SK-N-SH (cell line): ENCODE data around the gene PTPN14. TPM values are rescaled to one million over a fixed set of nuclear protein-coding genes. Genes with fewer than 3 reads are reported as not detected.
A peak's percentile ranks its signal among the peaks of the same experiment; 100 is the strongest.

ENCODE experiments used
- CTCF ChIA-PET: fragments of 300-600, 350-600 bp; formaldehyde crosslinking; extraction: SDS; loops from one replicate; lab custom pipeline; 2021; lab: Yijun Ruan, JAX
- POLR2A ChIA-PET: fragments of 350-600 bp; sonication (Branson Sonifier 250); formaldehyde crosslinking; extraction: SDS; loops from one replicate; lab custom pipeline; 2020; ENCODE audit warnings: antibody characterized with exemption, inconsistent platforms; lab: Yijun Ruan, JAX
- DNase-seq: peaks from one replicate; pipeline ENCODE4 v3.0.0; 2012
- H2AFZ ChIP-seq: fragments of 200-600 bp; sonication (generic); 2 replicates; pipeline ENCODE4 v1.8.1; 2016; ENCODE audit warnings: antibody characterized with exemption, mild to moderate bottlenecking, low read depth
- H3F3A ChIP-seq: fragments of 200-600 bp; sonication (generic); replicated peaks from 2 replicates; pipeline ENCODE3; 2016; ENCODE audit warnings: antibody characterized with exemption, mild to moderate bottlenecking; ENCODE audit not compliant: insufficient read depth
- H3K27ac ChIP-seq, 2 experiments: fragments of 200-500 bp in 1 of 2; fragments of 200-600 bp in 1 of 2; sonication (Bioruptor generic) in 1 of 2; sonication (generic), shearing (Covaris generic) in 1 of 2; 2 replicates each; pipeline versions ENCODE4 v1.5.1 to v1.6.1; 2014 to 2016; ENCODE audit warnings: low read depth in 2 of 2, inconsistent platforms in 1 of 2, low read length in 1 of 2, mild to moderate bottlenecking in 1 of 2, mixed read lengths in 1 of 2
- H3K27me3 ChIP-seq: fragments of 200-600 bp; sonication (generic), shearing (Covaris generic); 2 replicates; pipeline ENCODE4 v1.6.1; 2016; ENCODE audit warnings: mixed run types; ENCODE audit not compliant: insufficient read depth
- H3K36me3 ChIP-seq, 2 experiments: fragments of 200-500 bp in 1 of 2; fragments of 200-600 bp in 1 of 2; sonication (Bioruptor generic) in 1 of 2; sonication (generic) in 1 of 2; replicated peaks in 1 of 2; 2 replicates each; pipeline versions ENCODE3 to v1.5.1; 2014 to 2016; ENCODE audit warnings: low read length in 1 of 2, mild to moderate bottlenecking in 1 of 2; ENCODE audit not compliant: insufficient read depth in 2 of 2, control insufficient read depth in 1 of 2
- H3K4me1 ChIP-seq, 2 experiments: fragments of 200-500 bp in 1 of 2; fragments of 200-600 bp in 1 of 2; sonication (Bioruptor generic) in 1 of 2; sonication (generic), shearing (Covaris generic) in 1 of 2; 2 replicates each; pipeline versions ENCODE4 v1.5.1 to v1.6.1; 2014 to 2016; ENCODE audit warnings: low read depth in 1 of 2, low read length in 1 of 2, mixed run types in 1 of 2; ENCODE audit not compliant: insufficient read depth in 2 of 2, control insufficient read depth in 1 of 2
- H3K4me2 ChIP-seq: fragments of 200-600 bp; sonication (generic), shearing (Covaris generic); 2 replicates; pipeline ENCODE4 v1.6.1; 2017; ENCODE audit warnings: mixed run types
- H3K4me3 ChIP-seq, 2 experiments: fragments of 200-500 bp in 1 of 2; fragments of 200-600 bp in 1 of 2; sonication (Bioruptor generic) in 1 of 2; sonication (generic), shearing (Covaris generic) in 1 of 2; 2 replicates each; pipeline versions ENCODE4 v1.5.1 to v1.8.1; 2014 to 2016; ENCODE audit warnings: low read depth in 2 of 2, inconsistent platforms in 1 of 2, low read length in 1 of 2, mild to moderate bottlenecking in 1 of 2, mixed read lengths in 1 of 2, moderate library complexity in 1 of 2
- H3K79me2 ChIP-seq: fragments of 200-600 bp; sonication (generic); 2 replicates; pipeline ENCODE4 v1.8.1; 2017; ENCODE audit warnings: mild to moderate bottlenecking; ENCODE audit not compliant: insufficient read depth
- H3K9ac ChIP-seq: fragments of 200-600 bp; sonication (generic); 2 replicates; pipeline ENCODE4 v1.6.1; 2017; ENCODE audit warnings: mixed run types
- H3K9me2 ChIP-seq: fragments of 200-600 bp; sonication (generic); 2 replicates; pipeline ENCODE4 v1.6.1; 2017; ENCODE audit warnings: mixed run types
- H3K9me3 ChIP-seq: fragments of 200-600 bp; sonication (generic); 2 replicates; pipeline ENCODE4 v1.6.1; 2017; ENCODE audit warnings: mixed run types, mild to moderate bottlenecking, moderate library complexity
- H4K20me1 ChIP-seq: fragments of 200-600 bp; sonication (generic); 2 replicates; pipeline ENCODE4 v1.6.1; 2017; ENCODE audit warnings: mild to moderate bottlenecking, mixed run types; ENCODE audit not compliant: insufficient read depth
- ELF1 ChIP-seq: IDR thresholded peaks from 2 replicates; pipeline ENCODE4 v1.4.0; 2012
- EP300 ChIP-seq, 2 experiments: IDR thresholded peaks; 2 replicates each; pipeline versions ENCODE4 v1.4.0 to v1.6.1; 2012; ENCODE audit warnings: borderline replicate concordance in 1 of 2, low read depth in 1 of 2, low read length in 1 of 2
- FOSL2 ChIP-seq: IDR thresholded peaks from 2 replicates; pipeline ENCODE4 v1.4.0; 2012; ENCODE audit warnings: low read depth, mild to moderate bottlenecking, moderate library complexity, borderline replicate concordance
- FOXJ3 ChIP-seq: sonication (generic); formaldehyde crosslinking; IDR thresholded peaks from 2 replicates; pipeline ENCODE4 v1.5.1; 2020; ENCODE audit warnings: mild to moderate bottlenecking, missing genetic modification reagents
- GATA2 ChIP-seq: sonication (generic); formaldehyde crosslinking; IDR thresholded peaks from 2 replicates; pipeline ENCODE4 v1.5.0; 2020; ENCODE audit warnings: mild to moderate bottlenecking, missing genetic modification reagents
- MAX ChIP-seq: IDR thresholded peaks from 2 replicates; pipeline ENCODE4 v1.4.0; 2012; ENCODE audit warnings: low read depth
- MXI1 ChIP-seq: IDR thresholded peaks from 2 replicates; pipeline ENCODE4 v1.6.1; 2012; ENCODE audit warnings: mild to moderate bottlenecking, low read depth, low read length, improper control_type of control experiment
- NFIC ChIP-seq: IDR thresholded peaks from 2 replicates; pipeline ENCODE4 v1.4.0; 2012; ENCODE audit warnings: borderline replicate concordance
- NRF1 ChIP-seq: IDR thresholded peaks from 2 replicates; pipeline ENCODE4 v1.6.1; 2012; ENCODE audit warnings: low read depth, mild to moderate bottlenecking, low read length
- RAD21 ChIP-seq: IDR thresholded peaks from 2 replicates; pipeline ENCODE4 v1.6.1; 2012; ENCODE audit warnings: mild to moderate bottlenecking, low read length
- RCOR1 ChIP-seq: fragments of 150-350 bp; IDR thresholded peaks from 2 replicates; pipeline ENCODE4 v1.6.1; 2017; ENCODE audit warnings: antibody characterized with exemption, low read length
- RFX5 ChIP-seq: IDR thresholded peaks from 2 replicates; pipeline ENCODE4 v1.6.1; 2012; ENCODE audit warnings: mild to moderate bottlenecking, improper control_type of control experiment, low read length
- SIN3A ChIP-seq: IDR thresholded peaks from 2 replicates; pipeline ENCODE4 v1.6.1; 2012; ENCODE audit warnings: low read depth, mild to moderate bottlenecking, low read length, moderate library complexity, borderline replicate concordance
- SMC3 ChIP-seq: IDR thresholded peaks from 2 replicates; pipeline ENCODE4 v1.6.1; 2012; ENCODE audit warnings: low read depth, low read length, improper control_type of control experiment
- TAF1 ChIP-seq: IDR thresholded peaks from 2 replicates; pipeline ENCODE4 v1.6.1; 2012; ENCODE audit warnings: low read depth, mild to moderate bottlenecking, low read length, moderate library complexity, borderline replicate concordance
- TCF12 ChIP-seq: IDR thresholded peaks from 2 replicates; pipeline ENCODE4 v1.4.0; 2012
- YY1 ChIP-seq: IDR thresholded peaks from 2 replicates; pipeline ENCODE4 v1.4.0; 2012; ENCODE audit warnings: low read depth, mild to moderate bottlenecking
- WGBS: methylation state at CpG from one replicate; pipeline ENCODE4 v1.1.6; 2017; ENCODE audit warnings: low lambda C conversion rate; 5-methylcytosine and 5-hydroxymethylcytosine counted together
- polyA plus RNA-seq, 3 experiments: library from polyadenylated mRNA; depleted of rRNA; stranded (reverse); fragments of >200 nt; gene quantifications; 2 replicates each; pipeline ENCODE4 v1.2.3, GENCODE V29; 2012
- TF ChIP-seq, protein P1 (sequence below): IDR thresholded peaks from 2 replicates; pipeline ENCODE4 v1.4.0; 2012; ENCODE audit warnings: low read depth, borderline replicate concordance
- TF ChIP-seq, protein P2 (sequence below): fragments of 200-600 bp; sonication (generic); IDR thresholded peaks from 2 replicates; pipeline ENCODE4 v1.6.1; 2017; ENCODE audit warnings: antibody characterized with exemption, mild to moderate bottlenecking, moderate library complexity

The PTPN14 gene
- polyA plus RNA-seq, 1 of the 3 experiments (the other 2 are of a cell fraction), result 12.8 TPM

GRCh38 chr1:214316593-214316992, 234.8 kb downstream of the PTPN14 start:
- Histone ChIP-seq H2AFZ (no peak overlapping the region), H3K4me1 (peaks cover 0 to 5% of the 10 kb centered on the region in 2 experiments; a peak in 1 of 4 replicates), H3K4me3 (no peak overlapping the region), H3K9me3 (no peaks in the 10 kb centered on the region), H3K27ac (no peak overlapping the region), H3K27me3 (no peaks in the 10 kb centered on the region), H3K9me2 (no peaks in the 10 kb centered on the region), H4K20me1 (no peaks in the 10 kb centered on the region), H3F3A (no peaks in the 10 kb centered on the region), H3K36me3 (peaks cover 9 to 25% of the 10 kb centered on the region in 2 experiments), H3K79me2 (no peaks in the 10 kb centered on the region), H3K9ac (no peak overlapping the region), H3K4me2 (peak overlapping the region; percentile 6; the same call in 1 of the 2 replicates)
- POLR2A ChIA-PET, result no interaction called here
- DNase-seq, result no peak
- WGBS, result 83% methylated on average over 5 of the region's 5 CpGs
- CTCF ChIA-PET, result interaction anchor here (0.8 to 10.7 kb wide), 3 partner anchors 14 to 269 kb away, joined by 4 to 154 read pairs (median 11); no protein-coding TSS in a partner anchor
- peak; percentile 38; the same call in 1 of the 2 replicates for TF ChIP-seq FOSL2
- TF ChIP-seq, protein P1, sequence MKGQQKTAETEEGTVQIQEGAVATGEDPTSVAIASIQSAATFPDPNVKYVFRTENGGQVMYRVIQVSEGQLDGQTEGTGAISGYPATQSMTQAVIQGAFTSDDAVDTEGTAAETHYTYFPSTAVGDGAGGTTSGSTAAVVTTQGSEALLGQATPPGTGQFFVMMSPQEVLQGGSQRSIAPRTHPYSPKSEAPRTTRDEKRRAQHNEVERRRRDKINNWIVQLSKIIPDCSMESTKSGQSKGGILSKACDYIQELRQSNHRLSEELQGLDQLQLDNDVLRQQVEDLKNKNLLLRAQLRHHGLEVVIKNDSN, result no peak

- no peak overlapping the region for H3K27ac ChIP-seq
- H3K27me3 ChIP-seq, result no peaks in the 10 kb centered on the region
- no peaks in the 10 kb centered on the region for H3K79me2 ChIP-seq
- H3K9me3 ChIP-seq, result no peaks in the 10 kb centered on the region
- 89% methylated on average over 5 of the region's 5 CpGs for WGBS
- no peaks in the 10 kb centered on the region for H4K20me1 ChIP-seq
- no peaks in the 10 kb centered on the region for H3K9me2 ChIP-seq
- POLR2A ChIA-PET, result no interaction called here
- no peaks in the 10 kb centered on the region for H3F3A ChIP-seq
- H3K36me3 ChIP-seq, result peaks cover 9 to 20% of the 10 kb centered on the region in 2 experiments
- peaks cover 0 to 5% of the 10 kb centered on the region in 2 experiments; a peak in 1 of 4 replicates for H3K4me1 ChIP-seq
- TF ChIP-seq NFIC (no peak), YY1 (no peak)
- CTCF ChIA-PET, result interaction anchor here (1.0 to 10.7 kb wide), 4 partner anchors 14 to 100 kb away, joined by 3 to 154 read pairs (median 8); no protein-coding TSS in a partner anchor
- no peak overlapping the region for H3K4me3 ChIP-seq
- H2AFZ ChIP-seq, result no peak overlapping the region
- DNase-seq, result no peak
- H3K4me2 ChIP-seq, result no peak overlapping the region
- no peak overlapping the region for H3K9ac ChIP-seq
Measured at GRCh38 chr1:214314178-214314843, 237.1 kb downstream of the PTPN14 start.

- no peak overlapping the region for H3K4me3 ChIP-seq
- no peak for DNase-seq
- no peak overlapping the region for H2AFZ ChIP-seq
- H3K27ac ChIP-seq, result no peak overlapping the region
- no peaks in the 10 kb centered on the region for H3K27me3 ChIP-seq
- ChIA-PET CTCF (interaction anchor here (0.8 to 10.7 kb wide), 5 partner anchors 8 to 98 kb away, joined by 3 to 154 read pairs (median 3); no protein-coding TSS in a partner anchor), POLR2A (no interaction called here)
- H3K4me2 ChIP-seq, result no peak overlapping the region
- no peaks in the 10 kb centered on the region for H4K20me1 ChIP-seq
- WGBS, result 91% methylated on average over 10 of the region's 10 CpGs
- no peaks in the 10 kb centered on the region for H3K9me2 ChIP-seq
- peaks cover 4 to 9% of the 10 kb centered on the region in 2 experiments for H3K36me3 ChIP-seq
- peaks cover 0 to 5% of the 10 kb centered on the region in 2 experiments; a peak in 1 of 4 replicates for H3K4me1 ChIP-seq
- no peaks in the 10 kb centered on the region for H3F3A ChIP-seq
- no peaks in the 10 kb centered on the region for H3K9me3 ChIP-seq
- no peak overlapping the region for H3K9ac ChIP-seq
- no peaks in the 10 kb centered on the region for H3K79me2 ChIP-seq
- TF ChIP-seq TAF1, result no peak
- TF ChIP-seq, protein P2, sequence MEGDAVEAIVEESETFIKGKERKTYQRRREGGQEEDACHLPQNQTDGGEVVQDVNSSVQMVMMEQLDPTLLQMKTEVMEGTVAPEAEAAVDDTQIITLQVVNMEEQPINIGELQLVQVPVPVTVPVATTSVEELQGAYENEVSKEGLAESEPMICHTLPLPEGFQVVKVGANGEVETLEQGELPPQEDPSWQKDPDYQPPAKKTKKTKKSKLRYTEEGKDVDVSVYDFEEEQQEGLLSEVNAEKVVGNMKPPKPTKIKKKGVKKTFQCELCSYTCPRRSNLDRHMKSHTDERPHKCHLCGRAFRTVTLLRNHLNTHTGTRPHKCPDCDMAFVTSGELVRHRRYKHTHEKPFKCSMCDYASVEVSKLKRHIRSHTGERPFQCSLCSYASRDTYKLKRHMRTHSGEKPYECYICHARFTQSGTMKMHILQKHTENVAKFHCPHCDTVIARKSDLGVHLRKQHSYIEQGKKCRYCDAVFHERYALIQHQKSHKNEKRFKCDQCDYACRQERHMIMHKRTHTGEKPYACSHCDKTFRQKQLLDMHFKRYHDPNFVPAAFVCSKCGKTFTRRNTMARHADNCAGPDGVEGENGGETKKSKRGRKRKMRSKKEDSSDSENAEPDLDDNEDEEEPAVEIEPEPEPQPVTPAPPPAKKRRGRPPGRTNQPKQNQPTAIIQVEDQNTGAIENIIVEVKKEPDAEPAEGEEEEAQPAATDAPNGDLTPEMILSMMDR, result no peak
- no peak for TF ChIP-seq FOXJ3
- TF ChIP-seq SMC3, result no peak
- TF ChIP-seq NRF1, result no peak
- TF ChIP-seq MXI1, result no peak
- no peak for TF ChIP-seq TCF12
- no peak for TF ChIP-seq RFX5
- TF ChIP-seq MAX, result no peak
- TF ChIP-seq EP300 (IDR thresholded peaks at IDR 0.05; ENCODE audit: borderline replicate concordance in 1 of 2, low read depth in 1 of 2, low read length in 1 of 2), result no peak
- TF ChIP-seq RCOR1, result no peak
- TF ChIP-seq GATA2 (CRISPR knock-in tag), result no peak
- no peak for TF ChIP-seq NFIC
- TF ChIP-seq SIN3A, result no peak
- no peak for TF ChIP-seq ELF1
- TF ChIP-seq RAD21, result no peak
Measured at GRCh38 chr1:214312530-214313051, 238.8 kb downstream of the PTPN14 start.
